GM19193 (cell line): ENCODE data around the gene BCL3.

Source experiments
- POLR2A ChIP-seq: IDR thresholded peaks from 4 replicates; pipeline ENCODE4 v1.6.1; 2011; ENCODE audit not compliant: insufficient read depth, insufficient read length; ENCODE audit errors: extremely low read depth

Gene BCL3

GRCh38 chr19:44792281-44792680, 43.8 kb downstream of the BCL3 start:
- no peak for TF ChIP-seq POLR2A

DNA sequence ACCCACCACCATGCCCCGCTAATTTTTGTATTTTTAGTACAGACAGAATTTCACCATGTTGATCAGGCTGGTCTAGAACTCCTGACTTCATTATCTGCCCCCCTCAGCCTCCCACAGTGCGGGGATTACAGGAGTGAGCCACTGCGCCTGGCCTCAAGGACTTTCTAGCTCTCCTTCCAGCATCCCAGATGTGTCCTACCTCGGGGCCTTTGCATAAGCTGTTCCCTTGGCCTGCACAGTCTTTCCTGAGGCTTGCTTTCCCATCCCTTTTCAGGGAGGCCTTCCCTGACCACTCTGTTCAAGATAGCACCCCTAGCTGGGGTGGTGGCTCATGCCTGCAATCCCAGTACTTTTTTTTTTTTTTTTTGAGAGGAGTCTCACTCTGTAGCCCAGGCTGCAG, 46.1 kb downstream of the BCL3 start:
- no peak for TF ChIP-seq POLR2A

DNA sequence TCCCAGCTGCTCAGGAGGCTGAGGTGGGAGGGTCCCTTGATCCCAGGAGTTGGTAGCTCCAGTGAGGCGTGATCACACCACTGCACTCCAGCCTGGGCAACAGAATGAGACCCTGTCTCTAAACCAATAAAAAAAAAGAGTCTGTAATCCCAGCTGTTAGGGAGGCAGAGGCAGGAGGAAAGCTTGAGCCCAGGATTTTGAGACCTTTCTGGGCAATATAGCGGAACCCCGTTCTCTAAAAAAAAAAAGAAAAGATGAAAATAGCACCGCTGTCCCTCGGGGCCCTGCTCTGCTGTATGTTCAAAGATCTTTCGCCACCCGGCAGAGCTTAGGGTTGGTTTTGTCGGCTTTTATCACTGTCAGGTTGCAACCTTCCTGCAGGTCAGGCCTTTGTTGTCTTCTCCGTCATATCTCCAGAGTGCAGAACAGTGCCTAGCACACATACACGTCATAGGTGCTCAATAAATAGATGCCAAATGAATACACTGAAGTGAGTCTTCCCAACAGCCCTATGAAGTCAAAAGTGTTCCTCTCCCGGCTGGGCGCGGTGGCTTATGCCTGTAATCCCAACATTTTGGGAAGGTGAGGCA, 47.0 kb downstream of the BCL3 start:
- no peak for TF ChIP-seq POLR2A

DNA sequence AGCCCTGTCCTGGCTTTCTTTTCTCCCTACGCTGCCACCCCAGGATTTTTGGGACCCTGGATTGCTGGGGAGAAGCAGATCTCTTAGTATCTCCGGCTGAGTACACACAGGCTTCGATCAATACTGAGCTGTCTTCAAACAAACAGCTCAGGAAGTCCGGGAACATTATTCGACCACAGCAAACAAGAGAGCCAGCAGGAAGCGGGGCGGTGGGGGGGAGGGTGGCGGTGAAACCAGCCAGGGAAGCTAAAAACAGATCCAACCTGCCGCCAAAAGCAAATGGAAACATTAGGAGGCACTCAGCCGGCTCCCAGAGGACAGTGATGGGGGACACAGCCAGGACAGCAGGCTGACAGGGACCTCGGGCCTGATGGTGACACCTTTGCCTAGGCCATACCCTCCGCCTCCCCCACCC, 48.2 kb downstream of the BCL3 start:
- TF ChIP-seq POLR2A, result no peak

DNA sequence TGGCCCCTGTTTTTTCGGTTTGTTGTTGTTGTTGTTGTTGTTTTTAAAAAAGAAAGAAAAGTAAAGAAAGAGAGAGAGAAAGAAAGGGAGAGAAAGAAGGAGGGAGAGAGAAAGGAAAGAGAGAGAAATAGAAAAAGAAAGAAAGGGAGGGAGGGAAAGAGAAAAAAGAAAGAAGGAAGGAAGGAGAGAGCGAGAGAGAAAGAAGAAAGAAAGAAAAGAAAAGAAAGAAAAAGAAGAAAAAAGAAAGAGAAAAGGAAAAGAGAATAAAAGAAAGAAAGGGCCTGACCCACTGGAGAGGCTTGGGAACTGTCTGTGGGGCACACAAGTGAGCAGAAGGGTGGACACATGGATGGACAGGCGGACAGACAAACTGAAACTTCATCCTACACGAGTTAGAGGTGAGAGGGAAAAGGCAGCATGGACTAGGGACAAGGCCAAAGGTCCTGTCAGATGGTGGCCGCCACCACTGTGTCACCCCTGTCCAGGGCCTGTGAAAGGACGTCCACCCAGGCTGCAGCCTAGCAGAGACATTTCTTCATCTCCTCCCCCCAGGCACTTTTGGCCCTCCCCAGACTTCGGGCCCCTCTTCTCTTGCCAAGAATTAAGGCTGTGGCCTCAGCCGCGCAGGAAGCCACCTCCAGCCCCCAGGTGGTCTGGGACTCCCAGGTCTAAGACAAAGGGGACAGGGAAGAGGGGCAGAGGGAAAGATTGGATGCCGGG, 51.3 kb downstream of the BCL3 start:
- TF ChIP-seq POLR2A, result no peak

- TF ChIP-seq POLR2A, result no peak
Observed at GRCh38 chr19:44800461-44800860, 52.0 kb downstream of the BCL3 start.

- no peak for TF ChIP-seq POLR2A
Observed at GRCh38 chr19:44803442-44804428, 55.2 kb downstream of the BCL3 start.

DNA sequence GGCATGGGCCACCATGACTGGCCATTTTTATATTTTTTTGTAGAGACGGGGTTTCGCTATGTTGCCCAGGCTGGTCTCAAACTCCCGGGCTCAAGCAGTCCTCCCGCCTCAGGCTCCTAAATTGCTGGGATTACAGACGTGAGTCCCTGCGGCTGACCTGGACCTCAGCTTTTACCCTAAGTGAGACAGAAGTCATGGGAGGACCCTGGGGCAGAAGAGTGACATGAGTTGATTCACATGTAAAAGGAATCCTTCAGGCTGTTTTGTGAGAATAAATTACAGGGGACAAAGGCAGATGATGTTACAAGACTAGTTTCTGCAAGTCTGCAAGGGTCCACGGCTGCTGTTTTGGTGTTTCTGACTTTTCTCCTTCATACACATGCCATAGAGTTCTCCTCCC, 57.8 kb downstream of the BCL3 start:
- TF ChIP-seq POLR2A, result no peak

DNA sequence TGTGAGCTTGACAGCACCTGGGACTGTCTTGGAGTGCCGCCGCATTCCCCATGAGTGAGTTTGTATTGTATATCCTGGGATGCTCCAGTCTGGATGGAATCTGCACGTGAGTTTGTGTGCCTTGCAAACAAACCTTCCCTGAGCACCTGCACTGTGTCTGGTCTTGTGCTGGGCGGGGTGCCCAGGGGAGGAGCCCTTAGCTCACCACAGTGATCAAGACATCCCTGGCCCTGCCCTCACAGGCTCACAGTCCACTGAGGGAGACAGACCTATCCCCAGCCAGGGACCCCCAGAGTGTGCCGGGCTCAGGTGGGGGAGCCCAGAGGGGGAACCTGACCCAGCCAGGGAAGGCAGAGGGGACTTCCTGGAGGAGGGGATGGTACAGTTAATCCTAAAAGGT, 58.7 kb downstream of the BCL3 start:
- no peak for TF ChIP-seq POLR2A

GRCh38 chr19:44807652-44808462, 59.3 kb downstream of the BCL3 start:
- TF ChIP-seq POLR2A, result no peak

DNA sequence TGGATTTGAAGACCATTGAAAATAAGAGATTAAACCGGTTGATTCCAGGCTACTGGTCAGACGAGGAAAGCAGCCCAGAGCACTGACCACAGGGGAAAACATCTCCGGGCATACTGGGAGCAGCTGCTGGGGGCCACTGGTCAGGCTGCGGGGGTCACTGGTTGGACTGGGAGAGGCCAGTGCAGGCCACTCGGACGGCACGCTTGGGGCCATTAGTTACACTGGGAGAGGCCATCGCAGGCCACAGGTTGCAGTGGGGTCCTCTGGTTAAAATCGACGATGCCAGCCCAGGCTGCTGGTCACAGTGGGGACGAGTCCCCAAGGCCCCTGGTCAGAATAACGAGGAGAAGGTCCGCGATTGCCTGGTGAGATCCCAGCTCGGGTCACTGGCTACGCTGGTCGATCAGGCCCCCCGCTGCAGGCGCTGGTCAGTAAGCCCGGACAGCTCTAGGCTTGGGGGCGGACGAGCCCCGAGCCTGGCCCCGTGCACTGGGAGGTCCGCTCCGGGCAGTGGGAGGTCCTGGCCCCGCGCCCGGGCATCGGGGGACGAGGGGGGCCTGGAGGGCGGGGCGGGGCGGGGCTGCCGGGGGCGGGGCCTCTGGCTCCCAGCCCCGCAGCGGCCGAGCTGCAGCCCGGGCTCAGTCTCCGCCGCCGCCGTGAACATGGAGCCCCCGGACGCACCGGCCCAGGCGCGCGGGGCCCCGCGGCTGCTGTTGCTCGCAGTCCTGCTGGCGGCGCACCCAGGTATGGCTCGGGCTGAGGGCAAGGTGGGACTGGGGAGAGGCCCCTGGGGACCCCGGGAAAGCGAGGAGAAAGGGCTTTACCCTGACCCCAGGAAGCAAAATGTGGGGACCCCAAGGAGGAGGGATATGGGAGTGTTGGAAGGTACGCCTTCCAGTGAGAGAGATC, 60.2 kb downstream of the BCL3 start, which contains the start of gene BCAM:
Gene BCAM (plus strand): TSS at position 641 of the 909 bp plus-strand sequence. CDS start 22 bp downstream, at position 663.
- TF ChIP-seq POLR2A, result no peak
